GM21447 (cell line): ENCODE results near the gene CRYL1.
"Not testable (repeated sequence)": the region's sequence is repeated elsewhere in the genome, so short reads cannot be mapped to it uniquely, and the experiment has no call there.

Experiments
- ATAC-seq: cut with Tn5 transposase; IDR thresholded peaks from one replicate; pipeline ENCODE4 v1.9.1; 2021; ENCODE audit not compliant: unreplicated experiment

The CRYL1 gene

DNA sequence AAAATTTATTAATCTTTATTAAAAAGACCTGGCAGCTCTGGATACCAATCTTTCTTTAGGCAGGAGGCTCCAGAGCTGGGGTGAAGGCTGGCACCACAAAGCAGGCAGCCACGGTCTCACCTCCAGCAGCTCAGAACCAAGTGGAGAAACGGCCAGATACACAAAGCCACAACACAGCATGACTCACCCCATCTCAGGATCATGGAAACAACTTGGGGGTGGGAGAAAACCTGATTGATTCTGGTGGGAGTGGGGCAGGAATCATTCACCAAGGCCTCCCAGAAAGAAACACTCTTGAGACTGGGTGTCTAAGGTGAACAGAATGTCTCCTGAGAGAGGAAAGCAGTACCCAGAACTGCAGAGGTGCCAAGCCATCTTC is 64.2 kb downstream of the CRYL1 start:
- ATAC-seq: no peak

DNA sequence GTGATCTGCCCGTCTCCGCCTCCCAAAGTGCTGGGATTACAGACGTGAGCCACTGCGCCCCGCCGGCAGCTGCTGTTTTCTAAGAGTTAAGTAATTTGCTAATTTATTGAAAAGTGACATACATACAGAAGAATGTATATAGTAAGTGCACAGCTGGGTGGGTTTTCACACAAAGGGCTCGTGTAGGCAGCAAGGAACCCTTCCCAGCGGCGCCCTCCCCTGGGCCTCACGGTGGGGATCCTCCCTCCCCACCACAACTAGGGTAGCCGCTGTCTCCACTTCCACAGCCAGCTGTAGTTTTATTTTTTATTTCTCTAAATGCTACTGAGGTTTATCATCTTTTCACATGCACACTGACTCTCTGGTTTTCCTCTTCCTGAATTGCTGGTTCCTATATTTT is 64.9 kb downstream of the CRYL1 start:
- ATAC-seq: no peak

DNA sequence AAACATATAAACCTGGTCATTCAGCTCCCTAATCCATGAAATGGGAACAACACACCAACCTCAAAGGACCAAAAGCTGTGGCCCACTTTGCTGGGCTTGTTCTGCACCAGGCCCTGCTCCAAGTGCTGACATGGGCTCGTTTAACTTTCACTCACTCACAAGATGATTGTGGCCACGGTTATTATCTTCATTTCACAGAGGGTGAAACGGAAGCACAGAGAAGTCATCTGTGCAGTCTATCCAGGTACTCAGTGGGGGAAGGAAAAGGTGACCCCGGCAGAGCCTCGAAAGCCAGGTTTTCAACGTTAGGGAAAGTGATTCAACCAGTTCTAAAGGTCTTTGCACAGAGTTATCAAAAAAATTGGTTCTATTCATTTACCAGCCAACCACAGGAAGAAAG is 68.0 kb downstream of the CRYL1 start:
- ATAC-seq: no peak

DNA sequence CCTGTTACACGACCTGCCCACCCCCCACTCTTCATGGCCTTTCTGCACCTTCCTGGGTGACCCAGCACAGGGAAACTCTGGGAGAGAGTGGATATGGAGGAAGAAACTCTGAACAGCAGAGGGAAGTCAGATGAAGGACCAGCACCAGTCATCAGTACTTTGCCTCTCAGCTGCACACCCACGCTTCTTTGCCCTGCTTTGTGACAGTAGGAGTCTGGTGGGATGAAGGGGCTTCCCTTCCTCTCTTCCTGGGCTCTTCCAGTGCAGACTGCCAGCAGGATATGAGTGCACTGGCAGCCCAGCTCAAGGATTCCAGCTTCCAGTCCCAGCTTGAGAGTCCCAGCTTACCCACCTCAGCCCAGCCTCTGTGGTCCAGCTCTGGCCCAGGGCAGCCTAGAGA is 68.9 kb downstream of the CRYL1 start:
- ATAC-seq: no peak

DNA sequence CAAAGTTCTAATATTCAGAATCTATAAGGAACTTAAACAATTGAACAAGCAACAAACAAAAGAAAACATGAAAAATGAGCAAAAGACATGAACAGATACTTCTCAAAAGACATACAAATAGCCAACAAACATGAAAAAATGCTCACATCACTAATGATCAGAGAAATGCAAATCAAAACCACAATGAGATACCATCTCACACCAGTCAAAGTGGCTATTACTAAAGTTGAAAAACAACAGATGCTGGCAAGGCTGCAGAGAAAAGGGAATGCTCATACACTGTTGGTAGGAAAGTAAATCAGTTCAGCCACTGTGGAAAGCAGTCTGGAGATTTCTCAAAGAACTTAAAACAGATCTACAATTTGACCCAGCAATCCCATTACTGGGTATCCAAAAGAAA is 74.3 kb downstream of the CRYL1 start:
- ATAC-seq: no peak

DNA sequence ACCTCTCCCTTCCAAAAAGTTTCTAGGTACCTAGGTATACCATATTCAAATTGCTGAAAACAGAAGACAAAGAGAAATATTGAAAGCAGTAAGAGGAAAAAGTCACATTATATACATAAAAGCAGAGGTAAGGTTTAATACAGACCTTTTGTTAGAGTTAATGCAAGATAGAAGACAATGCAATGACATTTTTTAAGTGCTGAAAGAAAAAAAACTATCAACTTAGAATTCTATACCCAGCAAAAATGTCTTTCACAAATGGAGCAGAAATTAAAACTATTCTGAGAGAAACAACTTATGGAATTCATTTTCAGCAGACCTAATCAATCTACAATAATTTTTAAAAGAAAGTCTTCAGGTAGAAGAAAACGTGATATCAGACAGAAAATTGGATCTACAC is 77.2 kb downstream of the CRYL1 start:
- ATAC-seq: no peak

DNA sequence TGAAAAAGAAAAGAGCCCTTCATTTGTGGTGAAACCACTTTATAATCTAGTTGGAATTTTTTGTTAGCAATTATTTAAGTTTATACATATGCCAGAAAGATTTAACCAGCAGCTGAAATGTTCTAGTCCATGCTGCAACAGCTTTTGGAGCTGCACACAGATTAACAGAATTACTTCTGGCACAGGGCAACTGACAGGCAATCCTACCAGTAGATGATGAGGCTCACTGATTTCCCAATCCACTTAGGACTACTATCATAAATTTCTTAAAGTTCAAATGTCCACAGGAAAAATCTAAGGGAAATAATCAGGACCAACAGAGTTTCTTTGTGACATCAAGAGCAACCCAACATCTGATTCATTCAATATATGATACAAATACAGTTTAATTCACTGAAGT is 78.8 kb downstream of the CRYL1 start:
- no peak for ATAC-seq

DNA sequence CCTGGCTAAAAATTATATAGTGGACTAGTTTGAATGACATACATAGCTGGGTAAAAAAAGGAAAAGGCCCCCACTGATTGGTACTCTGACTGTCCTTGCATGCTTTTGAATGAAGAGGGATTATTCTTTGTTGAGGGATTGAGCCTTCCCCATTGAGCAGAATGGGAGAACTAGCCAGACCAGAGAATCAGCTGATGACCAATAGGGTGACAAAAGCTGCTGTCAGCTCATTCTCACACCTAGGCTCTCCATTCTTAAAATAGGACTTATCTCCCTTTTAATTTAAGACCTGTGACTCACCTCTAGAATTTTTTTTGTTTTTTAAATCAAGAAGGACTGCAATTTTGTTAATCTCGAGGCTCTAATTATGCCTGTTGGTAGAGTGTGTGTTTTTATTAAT is 79.3 kb downstream of the CRYL1 start:
- ATAC-seq: no peak

DNA sequence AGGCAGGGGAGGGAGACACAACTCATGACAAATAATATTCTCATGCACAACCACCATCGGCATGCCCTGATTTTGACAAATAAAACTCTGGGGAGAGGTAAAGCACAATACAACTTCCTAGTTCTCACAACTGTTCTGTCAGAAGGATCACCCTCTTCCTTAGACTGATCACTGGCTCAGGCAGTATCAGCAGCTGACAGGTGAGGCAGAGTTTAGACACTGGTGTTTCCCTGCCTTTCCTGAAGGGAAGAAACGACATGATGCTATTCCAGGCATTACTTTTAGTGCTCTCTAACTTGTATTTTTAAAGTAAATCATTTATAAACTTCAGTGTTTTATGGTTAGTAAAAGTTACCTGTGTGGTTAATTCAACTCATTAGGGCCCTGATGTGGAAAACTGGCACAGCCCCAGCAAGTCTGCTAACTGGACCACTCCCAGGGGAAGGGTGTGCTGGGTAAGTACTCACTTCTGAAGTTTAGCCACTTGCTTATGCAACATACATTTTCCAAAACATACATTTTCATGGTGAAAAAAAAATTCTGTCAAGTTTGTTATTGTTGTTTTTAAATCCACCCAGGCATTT is 82.8 kb downstream of the CRYL1 start:
- no peak for ATAC-seq

DNA sequence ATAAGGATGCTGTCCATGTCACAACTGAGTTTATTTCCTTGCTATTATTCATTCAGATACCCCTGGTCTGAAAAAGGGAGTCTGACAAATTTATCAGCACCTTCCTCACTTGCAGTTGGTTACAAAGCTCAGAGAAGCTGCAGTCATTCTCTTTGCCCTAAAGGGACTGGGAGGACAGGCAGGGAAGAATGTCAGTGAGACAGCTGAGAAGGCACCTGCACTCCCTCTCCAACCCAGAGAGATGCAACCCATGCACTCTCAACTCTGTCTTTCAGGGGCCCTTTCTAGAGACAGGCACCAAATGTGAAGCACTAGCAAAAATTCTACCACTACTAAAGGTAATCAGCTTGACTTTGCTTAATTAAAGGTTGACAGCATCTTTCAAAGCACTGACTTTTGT is 83.3 kb downstream of the CRYL1 start:
- ATAC-seq: no peak

DNA sequence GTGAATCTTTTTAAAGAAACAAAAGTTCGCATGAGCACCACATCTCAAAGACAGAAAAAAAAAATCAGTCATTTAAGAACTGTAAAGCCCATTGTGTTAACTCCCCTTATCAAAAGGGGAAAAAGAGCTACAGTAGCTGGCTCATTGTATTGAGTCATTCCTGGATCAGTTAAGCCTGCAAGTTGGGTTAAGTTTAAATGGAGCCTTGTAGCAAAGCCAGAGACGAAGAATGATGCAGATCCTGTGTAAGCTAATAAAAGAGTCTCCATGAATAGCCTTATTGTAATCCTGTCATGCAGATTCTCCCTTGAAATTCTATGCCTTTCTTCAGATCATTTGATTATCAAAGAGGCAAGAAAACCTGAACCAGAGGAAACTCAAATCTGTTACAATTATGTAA is 83.8 kb downstream of the CRYL1 start:
- no peak for ATAC-seq

DNA sequence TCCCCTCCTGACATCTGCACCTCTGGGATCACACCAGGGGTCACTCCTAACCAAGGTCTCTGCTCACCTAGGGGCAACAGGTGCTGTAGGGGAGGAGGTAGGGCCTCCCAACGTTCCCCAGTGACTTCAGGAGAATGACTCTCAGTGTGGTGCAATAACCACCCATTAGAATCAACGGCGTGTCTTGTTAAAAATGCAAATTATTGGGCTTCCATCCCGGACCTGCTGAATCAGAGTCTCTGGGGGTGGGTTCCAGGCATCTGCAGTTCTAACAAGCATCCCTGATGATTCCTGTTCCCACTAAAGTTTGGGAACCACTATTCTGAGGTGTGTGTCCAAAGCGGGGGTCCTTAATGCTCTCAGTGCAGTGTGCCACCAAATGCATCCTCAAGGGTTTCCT is 84.6 kb downstream of the CRYL1 start:
- no peak for ATAC-seq

DNA sequence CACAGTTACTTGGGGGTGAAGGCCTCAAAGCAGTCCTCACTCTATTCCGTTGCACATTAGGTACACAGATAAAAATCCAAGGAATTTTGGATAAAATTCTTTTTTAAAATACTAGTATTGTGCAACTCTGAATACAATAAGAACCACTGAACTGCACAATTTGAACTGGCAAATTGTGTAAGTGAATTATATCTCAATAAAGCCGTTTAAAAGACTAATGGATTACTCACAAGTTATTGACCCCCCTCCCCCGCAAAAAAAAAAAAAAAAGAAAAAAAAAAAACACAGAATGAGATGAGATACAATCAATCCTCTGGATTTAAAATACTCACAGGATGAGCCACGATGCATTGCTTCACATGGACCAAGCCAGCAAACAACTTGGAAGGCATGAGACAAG is 86.4 kb downstream of the CRYL1 start:
- no peak for ATAC-seq

DNA sequence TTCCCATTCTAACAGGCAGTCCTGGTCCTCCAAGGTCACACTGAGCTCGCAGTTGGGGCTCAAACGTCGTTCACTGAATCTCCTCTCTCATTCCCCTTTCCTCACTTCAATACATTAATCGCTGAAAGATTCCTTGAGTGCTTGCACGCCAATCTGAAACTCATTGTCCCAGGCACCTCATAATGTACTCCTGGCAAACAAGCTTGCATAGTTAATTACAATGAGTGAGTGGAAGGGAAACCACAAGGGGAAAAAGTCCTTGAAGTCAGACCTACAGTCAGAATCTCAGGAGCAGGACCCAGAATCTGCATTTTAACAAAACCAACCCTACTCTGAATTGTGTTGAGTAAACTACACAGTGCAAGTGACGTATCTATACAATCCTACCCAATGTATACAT is 86.9 kb downstream of the CRYL1 start:
- ATAC-seq: no peak

DNA sequence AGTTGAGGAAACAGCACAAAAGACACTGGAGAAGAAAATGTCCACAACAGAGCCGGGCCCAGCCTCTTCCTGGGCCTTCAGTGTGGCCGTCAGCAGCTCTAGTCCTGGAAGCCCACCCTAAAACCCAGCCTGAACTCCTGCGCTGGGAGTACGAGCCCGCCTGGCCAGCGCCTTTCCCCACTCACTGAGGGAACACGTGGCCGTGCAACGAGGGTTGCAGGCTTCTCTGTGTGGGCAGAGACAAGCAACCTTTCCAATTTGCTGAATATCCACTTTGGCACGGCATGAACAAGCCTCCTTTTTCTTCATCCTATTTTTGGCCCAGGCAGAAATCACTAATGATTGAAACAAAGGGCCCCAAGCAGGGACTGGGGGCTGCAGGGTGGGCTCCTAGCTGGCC is 89.2 kb downstream of the CRYL1 start:
- no peak for ATAC-seq

DNA sequence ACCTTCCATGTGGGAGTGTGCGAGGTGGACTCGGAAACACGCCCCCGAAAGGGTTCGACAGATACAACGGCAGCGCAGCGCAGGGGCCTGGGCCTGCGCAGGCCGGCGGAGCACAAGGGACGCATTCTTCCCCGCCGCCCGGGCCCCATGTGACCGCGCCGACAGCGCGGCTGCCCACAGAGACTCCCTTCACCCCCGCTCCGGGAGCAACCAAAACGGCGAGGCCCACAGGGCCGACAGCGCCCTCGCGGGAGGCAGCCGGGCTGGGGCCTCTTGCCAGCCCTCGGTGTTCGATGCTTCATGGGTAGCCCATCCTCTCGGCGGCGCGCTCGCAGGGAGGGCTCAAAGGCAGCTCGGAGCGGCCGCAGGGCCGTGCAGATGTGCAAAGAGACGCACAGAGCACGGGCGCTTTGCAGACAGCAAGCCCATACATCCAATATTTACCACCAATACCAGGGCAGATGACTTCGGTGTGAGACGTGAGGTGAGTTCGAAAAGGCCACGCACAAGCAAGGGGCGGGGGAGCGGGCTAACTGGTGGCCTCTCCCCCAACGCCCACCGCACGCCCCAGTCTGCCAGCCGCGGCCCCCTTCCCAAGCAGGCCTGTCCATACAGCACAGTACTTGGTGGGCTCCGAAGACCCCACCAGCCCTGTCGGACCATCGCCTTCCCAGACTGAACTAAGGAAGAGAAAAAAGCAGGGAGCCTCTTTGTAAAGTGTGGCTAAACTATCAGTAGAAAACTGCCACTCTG is 89.9 kb downstream of the CRYL1 start:
- ATAC-seq: no peak

DNA sequence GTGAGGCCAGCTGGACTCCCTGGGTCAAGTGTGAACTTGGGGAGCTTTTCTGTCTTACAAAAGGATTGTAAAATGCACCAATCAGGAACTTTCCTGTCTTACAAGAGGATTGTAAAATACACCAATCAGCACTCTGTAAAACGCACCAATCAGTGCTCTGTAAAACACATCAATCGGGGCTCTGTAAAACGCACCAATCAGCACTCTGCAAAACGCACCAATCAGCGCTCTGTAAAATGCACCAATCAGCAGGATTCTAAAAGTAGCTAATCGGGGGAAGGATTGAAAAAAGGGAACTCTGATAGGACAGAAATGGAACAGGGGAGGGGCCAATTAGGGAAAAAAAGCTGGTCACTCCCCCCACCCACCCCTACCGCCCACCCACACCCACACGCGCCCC is 91.4 kb downstream of the CRYL1 start:
- ATAC-seq: not testable (repeated sequence)

DNA sequence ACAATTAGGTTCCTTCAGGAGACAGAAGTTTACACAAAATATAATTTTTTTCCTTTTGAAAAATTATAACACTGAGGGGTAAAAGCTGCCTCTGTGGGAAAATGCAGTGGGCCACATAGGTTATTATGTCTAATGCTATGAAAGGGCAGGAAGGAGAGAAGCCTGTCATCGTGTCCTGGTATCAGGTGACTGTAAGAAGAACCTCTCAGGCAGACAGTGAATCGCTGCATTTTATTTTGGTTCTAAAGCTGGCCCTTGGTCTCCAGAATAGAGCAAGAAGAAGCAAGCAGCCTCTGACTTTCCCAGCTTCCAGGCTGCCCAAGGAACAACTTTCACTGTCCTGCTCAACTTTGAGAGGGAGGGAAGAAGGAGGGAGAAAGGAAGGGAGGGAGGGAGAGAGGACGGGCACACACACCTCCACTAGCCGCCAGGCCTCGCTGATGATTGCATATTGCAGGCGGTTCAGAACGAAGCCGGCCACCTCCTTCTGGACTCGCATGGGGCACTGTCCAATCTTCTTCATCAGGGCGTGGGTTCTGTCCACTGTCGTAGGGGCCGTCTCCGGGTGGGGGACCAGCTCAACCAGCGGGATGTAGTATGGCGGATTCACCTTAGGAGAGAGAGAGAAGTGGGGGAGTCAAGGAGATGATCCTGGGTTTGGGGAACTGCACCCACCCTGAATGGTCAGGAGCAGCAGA is 93.8 kb downstream of the CRYL1 start:
- ATAC-seq: no peak

DNA sequence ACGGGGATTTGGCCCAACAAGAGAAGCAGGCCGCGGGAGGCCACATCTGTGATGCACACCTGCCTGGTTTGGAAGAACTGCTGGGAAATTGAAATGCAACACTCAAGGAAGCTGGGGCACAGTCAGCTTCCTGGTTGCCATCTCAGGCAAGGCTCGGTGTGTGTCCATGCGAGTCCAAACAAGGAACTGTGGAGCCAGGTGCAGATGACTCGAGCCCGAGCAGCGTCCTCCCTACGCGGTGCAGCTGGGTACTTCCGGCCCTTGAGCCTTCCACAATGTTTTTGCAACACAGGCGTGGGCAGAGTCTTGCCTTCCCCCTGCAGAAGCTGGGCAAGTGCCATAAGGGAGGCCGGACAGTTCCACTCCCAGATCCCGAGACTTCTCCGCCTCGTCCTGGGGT is 94.6 kb downstream of the CRYL1 start:
- ATAC-seq: no peak

DNA sequence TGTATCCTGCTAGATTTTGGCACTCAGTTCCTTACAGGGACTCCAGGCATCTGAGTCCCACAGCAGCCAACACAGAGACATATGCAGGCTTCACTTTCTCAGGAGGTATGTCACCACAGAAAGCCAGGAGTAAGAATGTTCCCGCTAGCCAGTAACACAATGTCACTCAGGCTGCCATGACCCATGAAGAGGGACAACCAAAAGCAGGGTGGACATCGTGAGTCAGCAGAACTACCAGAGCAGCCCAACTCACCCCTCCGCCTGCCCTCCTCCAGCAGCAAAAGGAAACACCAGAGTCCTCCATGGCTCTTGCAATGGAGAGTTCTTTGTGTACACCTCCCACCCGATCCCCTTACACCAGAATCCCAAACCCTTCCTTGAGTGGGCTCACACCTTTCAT is 95.4 kb downstream of the CRYL1 start:
- ATAC-seq: no peak

DNA sequence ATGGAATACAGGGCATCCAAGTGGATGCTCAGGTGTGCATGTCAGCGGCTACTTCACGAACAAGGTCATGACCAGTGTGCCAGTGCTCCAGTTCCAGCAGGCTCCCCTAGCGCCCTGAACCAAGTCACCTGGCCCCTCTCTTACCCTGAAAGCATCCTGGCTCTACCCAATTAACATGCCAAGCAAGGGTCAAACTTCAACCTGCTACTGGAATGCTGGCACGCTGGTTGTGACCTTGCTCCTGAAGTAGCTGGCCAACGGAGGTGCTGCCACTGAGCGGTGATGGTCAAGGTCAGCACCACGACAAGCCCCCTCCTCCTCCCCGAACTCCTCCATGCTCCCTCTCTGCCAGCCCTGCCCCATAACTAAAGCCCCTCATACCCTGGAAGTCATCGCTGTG is 96.0 kb downstream of the CRYL1 start:
- ATAC-seq: no peak
